ENCODE measurements around the gene MTA1. TPM values are rescaled to one million over a fixed set of nuclear protein-coding genes. Genes with fewer than 3 reads are reported as not detected.

MTA1 gene
- total and polyA plus RNA-seq, 2 of the 8 experiments (the other 6 are each of a cell fraction or from before 2014, with no cell fraction given), result 73.9 to 221 TPM

GRCh38 chr14:105409364-105409763, 10.3 kb upstream of the MTA1 start:
- Histone ChIP-seq H3K4me3 (ENCODE audit: extremely low read depth in 1 of 4, insufficient read depth in 2 of 4, low read depth in 3 of 4, low read length in 4 of 4) (no peak overlapping the region), H2BK15ac (ENCODE audit: low read length) (no peak overlapping the region), H2BK120ac (replicated peaks; ENCODE audit: low read depth, low read length) (no peak overlapping the region), H4K91ac (replicated peaks; ENCODE audit: insufficient read length, low read length) (no peak overlapping the region), H2BK20ac (ENCODE audit: low read length) (no peak overlapping the region), H3K4ac (replicated peaks; ENCODE audit: insufficient read length, low read depth, low read length) (no peak overlapping the region), H3K9ac (replicated peaks in 1 of 4; ENCODE audit: extremely low read depth in 1 of 4, low read depth in 3 of 4, low read length in 3 of 4) (no peak overlapping the region), H3K14ac (ENCODE audit: insufficient read length) (no peak overlapping the region), H4K20me1 (replicated peaks in 1 of 2; ENCODE audit: control insufficient read depth in 1 of 2, insufficient read depth in 2 of 2, low read length in 2 of 2) (peaks cover 0 to 6% of the 10 kb centered on the region in 2 experiments), H4K5ac (ENCODE audit: insufficient read length, low read depth, low read length) (no peak overlapping the region), H3K23me2 (ENCODE audit: low read depth, low read length) (peaks cover 7% of the 10 kb centered on the region; the same call in 1 of the 2 replicates), H3K79me2 (ENCODE audit: control insufficient read depth in 1 of 2, insufficient read depth in 2 of 2, low read length in 2 of 2) (no peaks in the 10 kb centered on the region), H2AK5ac (ENCODE audit: low read depth, low read length) (no peak overlapping the region), H3K9me3 (ENCODE audit: insufficient read depth in 2 of 2, low read depth in 1 of 2, low read length in 1 of 2) (peaks cover 10 to 14% of the 10 kb centered on the region in 2 experiments; a peak in 2 of 4 replicates), H4K8ac (ENCODE audit: extremely low read depth, insufficient read depth, low read length) (no peak overlapping the region), H3K4me1 (replicated peaks in 1 of 4; ENCODE audit: control insufficient read depth in 3 of 4, insufficient read depth in 4 of 4, low read length in 3 of 4) (peaks cover 0 to 8% (median 5%) of the 10 kb centered on the region in 4 experiments; a peak in 6 of 7 replicates), H2AFZ (ENCODE audit: low read length) (no peak overlapping the region), H3K18ac (ENCODE audit: extremely low read depth, low read length) (no peak overlapping the region), H2BK5ac (ENCODE audit: low read depth, low read length) (no peak overlapping the region), H3K23ac (ENCODE audit: insufficient read length) (no peak overlapping the region), H3K36me3 (ENCODE audit: control insufficient read depth in 2 of 4, insufficient read depth in 4 of 4, low read length in 3 of 4) (no peaks in the 10 kb centered on the region), H3K4me2 (ENCODE audit: insufficient read depth in 1 of 2, low read depth in 2 of 2, low read length in 2 of 2) (no peak overlapping the region), H3K27ac (ENCODE audit: low read depth, low read length) (no peak overlapping the region), H3K79me1 (ENCODE audit: low read depth, low read length) (no peaks in the 10 kb centered on the region), H2BK12ac (ENCODE audit: low read depth, low read length) (no peak overlapping the region), H3K27me3 (replicated peaks in 1 of 4; ENCODE audit: control insufficient read depth in 3 of 4, extremely low read depth in 1 of 4, insufficient read depth in 3 of 4, low read length in 3 of 4) (peaks cover 8 to 48% (median 39%) of the 10 kb centered on the region in 4 experiments), H3K56ac (replicated peaks; ENCODE audit: insufficient read length, low read depth, low read length) (no peak overlapping the region)
- ChIA-PET CTCF (ENCODE audit: partially characterized antibody) (interaction anchor here (1.0 to 1.5 kb wide), 3 partner anchors 23 to 72 kb away, joined by 3 to 6 read pairs (median 4); no protein-coding TSS in a partner anchor), POLR2A (ENCODE audit: partially characterized antibody) (interaction anchor here (0.9 to 3.0 kb wide), 6 partner anchors 9 to 72 kb away, joined by 3 to 9 read pairs (median 3); partner anchors contain the start of gene TEX22)
- no peak for TF ChIP-seq PHF8 (conservative IDR thresholded peaks at IDR 0.05; ENCODE audit: low read depth, low read length)
- no peak for TF ChIP-seq ZNF274 (IDR thresholded peaks at IDR 0.05; ENCODE audit: borderline replicate concordance, extremely low read depth, low read length)
- FAIRE-seq, result no peak
- WGBS, 2 experiments (ENCODE audit: extremely low coverage in 1 of 2, insufficient coverage in 1 of 2, insufficient read length in 1 of 2, insufficient replicate concordance in 2 of 2, low coverage in 1 of 2, low lambda C conversion rate in 2 of 2, missing lambda C conversion rate in 1 of 2), result 80 to 94% methylated on average over 1 to 3 of the region's 3 CpGs
- DNase-seq (ENCODE audit: low read depth in 1 of 2, low spot score in 2 of 2), result no peak

All from H1 (cell line).